Muscle layer of duodenum (tissue), 2 donors: ENCODE measurements around the gene PTPRT.
"Not testable (repeated sequence)": the region's sequence is repeated elsewhere in the genome, so short reads cannot be mapped to it uniquely, and the experiment has no call there.

Experiments used
- H3K27ac ChIP-seq: one replicate; pipeline ENCODE4 v1.7.0; 2013; ENCODE audit warnings: mild to moderate bottlenecking, low read length
- H3K27me3 ChIP-seq: one replicate; pipeline ENCODE4 v1.7.0; 2013; ENCODE audit warnings: low read depth, mild to moderate bottlenecking, control low read depth, low read length
- H3K36me3 ChIP-seq, 2 donors: one replicate each; pipeline ENCODE4 v1.7.0; 2013; ENCODE audit warnings: low read length in 2 of 2, control low read depth in 1 of 2, mild to moderate bottlenecking in 1 of 2; ENCODE audit not compliant: insufficient read depth in 2 of 2, control insufficient read depth in 1 of 2
- H3K4me1 ChIP-seq, 2 donors: one replicate each; pipeline ENCODE4 v1.7.0; 2013; ENCODE audit warnings: low read length in 2 of 2, mild to moderate bottlenecking in 2 of 2, control low read depth in 1 of 2, moderate library complexity in 1 of 2; ENCODE audit not compliant: insufficient read depth in 2 of 2, control insufficient read depth in 1 of 2
- H3K4me3 ChIP-seq, 2 donors: one replicate each; pipeline ENCODE4 v1.7.0; 2013; ENCODE audit warnings: low read length in 2 of 2, low read depth in 1 of 2, mild to moderate bottlenecking in 1 of 2
- H3K9me3 ChIP-seq, 2 donors: one replicate each; pipeline ENCODE4 v1.7.0; 2013; ENCODE audit warnings: low read length in 2 of 2, control low read depth in 1 of 2, mild to moderate bottlenecking in 1 of 2; ENCODE audit not compliant: control insufficient read depth in 1 of 2
- donor health status: healthy.

PTPRT gene

GRCh38 chr20:42902509-42902908 is 287.2 kb downstream of the PTPRT start:
- no peak overlapping the region for H3K27ac ChIP-seq
- no peaks in the 10 kb centered on the region for H3K27me3 ChIP-seq
- H3K4me3 ChIP-seq = no peak overlapping the region
- H3K9me3 ChIP-seq = no peaks in the 10 kb centered on the region
- H3K36me3 ChIP-seq = no peaks in the 10 kb centered on the region
- H3K4me1 ChIP-seq = no peaks in the 10 kb centered on the region

DNA sequence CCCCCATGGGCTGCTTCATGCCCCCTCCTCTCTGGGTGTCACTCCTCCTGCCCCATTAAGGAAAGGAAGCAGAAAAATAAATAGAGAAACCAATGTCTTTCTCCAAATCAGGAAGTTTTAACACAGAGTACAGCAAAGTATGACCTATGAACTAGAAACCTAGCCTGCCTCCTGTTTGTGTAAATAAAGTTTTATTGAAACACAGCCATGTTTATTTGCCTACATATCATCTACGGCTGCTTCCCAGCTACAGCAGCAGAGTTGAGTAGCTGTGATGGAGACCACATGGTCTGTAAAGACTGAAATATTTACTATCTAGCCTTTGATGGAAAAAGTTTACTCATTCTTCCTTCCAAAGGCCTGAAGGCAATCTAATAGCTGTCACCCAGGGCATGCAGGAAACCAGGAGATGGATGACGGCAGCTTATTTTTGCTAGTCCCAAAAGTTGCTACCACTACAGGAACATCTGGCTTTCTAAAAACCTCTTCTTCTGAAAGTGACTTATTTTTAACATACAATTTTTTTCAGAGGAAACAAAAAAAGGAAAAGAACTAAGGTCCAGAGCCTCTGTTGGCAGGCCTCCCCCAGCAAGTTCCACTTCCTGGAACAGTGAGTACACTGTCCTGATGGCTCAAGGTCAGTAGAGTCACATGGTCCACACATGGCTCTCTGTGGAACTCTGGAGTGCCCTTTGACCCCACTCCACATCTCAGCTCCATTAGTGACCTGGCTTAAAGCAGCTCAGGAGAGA is 287.8 kb downstream of the PTPRT start:
- Histone ChIP-seq H3K4me1 (no peaks in the 10 kb centered on the region), H3K4me3 (no peak overlapping the region), H3K9me3 (no peaks in the 10 kb centered on the region), H3K36me3 (no peaks in the 10 kb centered on the region), H3K27me3 (no peaks in the 10 kb centered on the region), H3K27ac (no peak overlapping the region)

DNA sequence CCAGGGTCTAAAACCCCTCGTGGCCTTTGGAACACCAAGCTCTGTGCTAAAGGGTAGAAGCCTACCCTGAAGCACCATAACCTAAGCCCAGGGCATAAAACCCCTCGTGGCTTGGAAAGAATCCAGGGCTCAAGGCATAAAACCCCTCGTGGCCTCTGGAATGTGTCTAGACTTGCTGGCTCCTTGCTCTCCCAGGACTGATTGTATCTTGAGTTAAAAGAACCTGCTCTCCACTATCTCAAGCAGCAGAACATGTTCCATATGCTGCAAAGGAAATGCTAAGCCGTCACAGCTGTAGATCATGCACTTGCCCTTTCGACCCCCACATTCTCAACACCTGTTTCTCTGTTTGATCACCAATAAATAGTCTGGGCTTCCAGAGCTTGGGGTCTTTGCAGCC is 288.9 kb downstream of the PTPRT start:
- H3K9me3 ChIP-seq, H3K27me3 ChIP-seq, H3K4me1 ChIP-seq, H3K36me3 ChIP-seq, H3K4me3 ChIP-seq, H3K27ac ChIP-seq: not testable (repeated sequence)

- Histone ChIP-seq H3K27ac (no peak overlapping the region), H3K4me3 (no peak overlapping the region), H3K27me3 (no peaks in the 10 kb centered on the region), H3K36me3 (no peaks in the 10 kb centered on the region), H3K4me1 (no peaks in the 10 kb centered on the region), H3K9me3 (peaks cover 0 to 4% of the 10 kb centered on the region in 2 donors)
Measured at GRCh38 chr20:42895020-42895419, 294.7 kb downstream of the PTPRT start.

- no peaks in the 10 kb centered on the region for H3K4me1 ChIP-seq
- peaks cover 0 to 4% of the 10 kb centered on the region in 2 donors for H3K9me3 ChIP-seq
- no peaks in the 10 kb centered on the region for H3K27me3 ChIP-seq
- no peak overlapping the region for H3K27ac ChIP-seq
- no peak overlapping the region for H3K4me3 ChIP-seq
- no peaks in the 10 kb centered on the region for H3K36me3 ChIP-seq
Measured at GRCh38 chr20:42894483-42894882, 295.2 kb downstream of the PTPRT start.

- Histone ChIP-seq H3K27me3 (no peaks in the 10 kb centered on the region), H3K4me3 (no peak overlapping the region), H3K9me3 (peaks cover 0 to 4% of the 10 kb centered on the region in 2 donors), H3K27ac (no peak overlapping the region), H3K36me3 (no peaks in the 10 kb centered on the region), H3K4me1 (no peaks in the 10 kb centered on the region)
Measured at GRCh38 chr20:42889517-42889916, 300.2 kb downstream of the PTPRT start.

GRCh38 chr20:42887281-42887680 is 302.4 kb downstream of the PTPRT start:
- Histone ChIP-seq H3K27ac (no peak overlapping the region), H3K36me3 (no peaks in the 10 kb centered on the region), H3K4me1 (no peaks in the 10 kb centered on the region), H3K27me3 (no peaks in the 10 kb centered on the region), H3K4me3 (no peak overlapping the region), H3K9me3 (no peaks in the 10 kb centered on the region)

GRCh38 chr20:42886801-42887200 is 302.9 kb downstream of the PTPRT start:
- H3K36me3 ChIP-seq = no peaks in the 10 kb centered on the region
- H3K27ac ChIP-seq = no peak overlapping the region
- no peak overlapping the region for H3K4me3 ChIP-seq
- H3K9me3 ChIP-seq = no peaks in the 10 kb centered on the region
- H3K27me3 ChIP-seq = no peaks in the 10 kb centered on the region
- no peaks in the 10 kb centered on the region for H3K4me1 ChIP-seq

DNA sequence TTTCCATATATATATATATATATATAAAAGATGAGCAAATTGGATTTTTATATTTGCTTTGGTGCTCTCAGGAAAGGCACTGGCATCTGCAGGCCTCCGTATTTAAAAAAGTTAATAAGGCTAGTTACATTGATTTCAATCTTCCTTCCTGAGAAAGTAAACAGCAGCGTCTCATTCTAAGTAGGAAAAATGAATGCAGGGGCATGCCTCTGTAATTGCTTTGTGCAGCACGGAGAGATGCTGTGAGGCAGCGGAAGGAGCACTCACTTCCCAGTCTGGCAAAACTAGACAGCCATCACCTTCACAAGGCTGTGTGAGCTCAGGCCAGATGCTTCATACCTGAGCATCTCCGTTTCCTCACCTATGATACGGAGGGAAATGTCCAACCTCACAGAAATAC is 303.7 kb downstream of the PTPRT start:
- no peaks in the 10 kb centered on the region for H3K27me3 ChIP-seq
- H3K9me3 ChIP-seq = no peaks in the 10 kb centered on the region
- no peaks in the 10 kb centered on the region for H3K4me1 ChIP-seq
- H3K36me3 ChIP-seq = no peaks in the 10 kb centered on the region
- H3K4me3 ChIP-seq = no peak overlapping the region
- no peak overlapping the region for H3K27ac ChIP-seq

DNA sequence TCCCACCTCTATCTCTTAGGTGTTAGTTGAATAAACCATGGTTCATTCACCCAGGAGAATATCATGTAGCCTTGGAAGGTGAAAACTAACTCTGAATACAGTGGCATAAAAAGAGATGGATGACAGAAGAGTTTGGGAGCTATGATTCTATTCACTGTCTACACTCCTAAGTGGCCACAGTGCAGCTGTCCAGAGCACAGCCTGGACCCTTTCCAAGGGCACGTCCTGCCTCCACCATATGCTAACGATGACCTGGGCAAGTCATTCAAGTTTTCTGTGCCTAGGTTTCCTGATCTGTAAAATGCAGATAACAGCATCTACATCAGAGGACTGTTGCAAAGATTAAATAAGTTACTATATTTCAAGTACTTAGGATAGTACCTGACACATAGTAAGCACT is 314.1 kb downstream of the PTPRT start:
- Histone ChIP-seq H3K4me1 (no peaks in the 10 kb centered on the region), H3K9me3 (no peaks in the 10 kb centered on the region), H3K27ac (no peak overlapping the region), H3K27me3 (no peaks in the 10 kb centered on the region), H3K4me3 (no peak overlapping the region), H3K36me3 (no peaks in the 10 kb centered on the region)

DNA sequence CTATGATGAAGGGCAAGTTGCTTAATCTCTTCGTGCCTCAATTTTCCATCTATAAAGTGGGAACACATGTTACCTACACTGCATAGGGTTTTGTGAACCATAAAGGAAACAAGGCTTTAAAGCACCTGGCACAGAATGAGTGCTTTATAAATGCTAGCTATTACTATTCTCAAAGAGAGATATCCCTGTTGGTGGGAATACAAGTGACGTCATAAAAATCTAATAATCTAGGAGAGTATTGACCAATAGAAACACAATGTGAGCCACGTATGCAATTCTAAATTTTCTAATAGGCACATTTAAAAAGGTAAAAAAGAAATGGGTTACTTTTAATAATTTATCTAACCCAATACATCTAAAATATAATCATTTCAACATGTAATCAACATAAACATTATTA is 316.4 kb downstream of the PTPRT start:
- Histone ChIP-seq H3K27ac (no peak overlapping the region), H3K27me3 (no peaks in the 10 kb centered on the region), H3K36me3 (no peaks in the 10 kb centered on the region), H3K4me1 (no peaks in the 10 kb centered on the region), H3K9me3 (no peaks in the 10 kb centered on the region), H3K4me3 (no peak overlapping the region)

- no peaks in the 10 kb centered on the region for H3K27me3 ChIP-seq
- no peaks in the 10 kb centered on the region for H3K9me3 ChIP-seq
- no peak overlapping the region for H3K27ac ChIP-seq
- no peak overlapping the region for H3K4me3 ChIP-seq
- no peaks in the 10 kb centered on the region for H3K4me1 ChIP-seq
- H3K36me3 ChIP-seq = no peaks in the 10 kb centered on the region
Measured at GRCh38 chr20:42864116-42864515, 325.6 kb downstream of the PTPRT start.
